GM23338 (cell line): ENCODE results near the gene SPTA1. TPM values are rescaled to one million over a fixed set of nuclear protein-coding genes. Genes with fewer than 3 reads are reported as not detected.

Source experiments
- ATAC-seq: fragments of 200-7000 bp; cut with Tn5 transposase; 3 replicates; pipeline ENCODE4 v1.9.1; 2020
- DNase-seq: peaks from one replicate; pipeline ENCODE4 v3.0.0-alpha.2; 2015; ENCODE audit warnings: low spot score
- H2AFZ ChIP-seq: fragments of 200-600 bp; sonication (generic); 2 replicates; pipeline ENCODE4 v1.8.0; 2016; ENCODE audit warnings: antibody characterized with exemption, mild to moderate bottlenecking, moderate library complexity
- H3F3A ChIP-seq: fragments of 200-600 bp; sonication (generic); replicated peaks from 2 replicates; pipeline ENCODE4 v1.8.0; 2017; ENCODE audit warnings: antibody characterized with exemption, mixed run types, low read depth
- H3K27ac ChIP-seq: fragments of 200-600 bp; sonication (generic); 2 replicates; pipeline ENCODE4 v1.6.1; 2016; ENCODE audit warnings: low read depth
- H3K27me3 ChIP-seq: fragments of 200-600 bp; sonication (generic); 2 replicates; pipeline ENCODE4 v1.8.0; 2016; ENCODE audit warnings: mild to moderate bottlenecking, mixed run types, moderate library complexity; ENCODE audit not compliant: insufficient read depth
- H3K36me3 ChIP-seq: fragments of 200-600 bp; sonication (generic); 2 replicates; pipeline ENCODE4 v1.8.0; 2016; ENCODE audit warnings: mild to moderate bottlenecking; ENCODE audit not compliant: insufficient read depth
- H3K4me1 ChIP-seq: fragments of 200-600 bp; sonication (generic); 2 replicates; pipeline ENCODE4 v1.8.0; 2016; ENCODE audit warnings: mild to moderate bottlenecking, moderate library complexity; ENCODE audit not compliant: insufficient read depth
- H3K4me2 ChIP-seq: fragments of 200-600 bp; sonication (generic); 2 replicates; pipeline ENCODE4 v1.7.1; 2017; ENCODE audit warnings: mixed run types
- H3K4me3 ChIP-seq: fragments of 200-600 bp; sonication (generic); 2 replicates; pipeline ENCODE4 v1.6.1; 2016; ENCODE audit warnings: mixed run types
- H3K79me2 ChIP-seq: fragments of 200-600 bp; sonication (generic); replicated peaks from 2 replicates; pipeline ENCODE4 v1.8.0; 2017; ENCODE audit warnings: mild to moderate bottlenecking; ENCODE audit not compliant: insufficient read depth
- H3K9me2 ChIP-seq: fragments of 200-600 bp; sonication (generic); 2 replicates; pipeline ENCODE4 v1.8.0; 2017; ENCODE audit not compliant: insufficient read depth
- H4K20me1 ChIP-seq: fragments of 200-600 bp; sonication (generic); replicated peaks from 2 replicates; pipeline ENCODE4 v1.8.0; 2017; ENCODE audit warnings: mild to moderate bottlenecking; ENCODE audit not compliant: insufficient read depth
- H3K27ac Mint-ChIP-seq: 2 replicates; pipeline ENCODE4 v1.8.0; 2020; ENCODE audit warnings: inconsistent platforms, mild to moderate bottlenecking, moderate library complexity, mixed read lengths
- H3K27me3 Mint-ChIP-seq: 3 replicates; pipeline ENCODE4 v1.8.0; 2022; ENCODE audit warnings: low read depth, mild to moderate bottlenecking, moderate library complexity, mixed read lengths, inconsistent platforms; ENCODE audit not compliant: insufficient read depth, poor library complexity
- H3K36me3 Mint-ChIP-seq: 3 replicates; pipeline ENCODE4 v1.8.0; 2021; ENCODE audit warnings: low read depth, mild to moderate bottlenecking, inconsistent platforms, moderate library complexity, mixed read lengths
- H3K4me1 Mint-ChIP-seq: 3 replicates; pipeline ENCODE4 v1.8.0; 2020; ENCODE audit warnings: mild to moderate bottlenecking, inconsistent platforms, mixed read lengths
- H3K4me3 Mint-ChIP-seq: 3 replicates; pipeline ENCODE4 v1.8.0; 2021; ENCODE audit warnings: moderate library complexity, mild to moderate bottlenecking, inconsistent platforms, mixed read lengths
- H3K9me3 Mint-ChIP-seq: 3 replicates; pipeline ENCODE4 v1.8.0; 2020; ENCODE audit warnings: moderate library complexity, mild to moderate bottlenecking, inconsistent platforms, mixed read lengths
- CREB1 ChIP-seq: fragments of 250-450 bp; sonication (Bioruptor Pico); IDR thresholded peaks from 2 replicates; pipeline ENCODE4 v1.5.0; 2020; ENCODE audit warnings: low read depth, mild to moderate bottlenecking, moderate library complexity
- EZH2phosphoT487 ChIP-seq: fragments of 200-600 bp; sonication (generic); IDR thresholded peaks from one replicate; pipeline ENCODE4 v1.8.1; 2018; ENCODE audit warnings: antibody characterized with exemption; ENCODE audit not compliant: unreplicated experiment
- JUNB ChIP-seq: IDR thresholded peaks from one replicate; pipeline ENCODE4 v1.6.1; 2016; ENCODE audit warnings: antibody characterized with exemption; ENCODE audit not compliant: unreplicated experiment
- NANOG ChIP-seq: IDR thresholded peaks from 2 replicates; pipeline ENCODE4 v1.6.1; 2016; ENCODE audit warnings: antibody characterized with exemption, borderline replicate concordance
- POLR2AphosphoS5 ChIP-seq: IDR thresholded peaks from 2 replicates; pipeline ENCODE4 v1.6.1; 2016; ENCODE audit warnings: antibody characterized with exemption, low read depth
- REST ChIP-seq: IDR thresholded peaks from one replicate; pipeline ENCODE4 v1.6.1; 2018; ENCODE audit warnings: antibody characterized with exemption; ENCODE audit not compliant: unreplicated experiment
- STAT1 ChIP-seq: IDR thresholded peaks from one replicate; pipeline ENCODE4 v1.6.1; 2016; ENCODE audit warnings: antibody characterized with exemption; ENCODE audit not compliant: unreplicated experiment
- ZNF114 ChIP-seq: fragments of 250-450 bp; sonication (Bioruptor Pico); IDR thresholded peaks from 2 replicates; pipeline ENCODE4 v1.5.0; 2020; ENCODE audit warnings: mild to moderate bottlenecking, moderate library complexity
- ZNF331 ChIP-seq: fragments of 250-450 bp; sonication (Bioruptor Pico); IDR thresholded peaks from 2 replicates; pipeline ENCODE4 v1.5.0; 2020; ENCODE audit warnings: low read depth, mild to moderate bottlenecking, moderate library complexity
- polyA plus RNA-seq: library from polyadenylated mRNA; unstranded; fragments of >200 nt; fragmentation: Nextera tagmentation; extraction: Ambion mirVana; gene quantifications from 2 replicates; pipeline ENCODE4 v1.2.1, GENCODE V29; 2016
- total RNA-seq: library from RNA; depleted of rRNA; stranded (reverse); fragments of >200 nt; shearing (Covaris generic); gene quantifications from 2 replicates; pipeline ENCODE4 v1.2.3, GENCODE V29; 2014

The SPTA1 gene
- total and polyA plus RNA-seq, 2 experiments from 2014 or later = not detected

- no peaks in the 10 kb centered on the region for H3K27me3 ChIP-seq
- peaks cover 5% of the 10 kb centered on the region for H3K9me2 ChIP-seq
- no peak within 1 kb of the TSS for H2AFZ ChIP-seq
- no peaks in the 10 kb centered on the region for H3K36me3 Mint-ChIP-seq
- no peaks in the 10 kb centered on the region for H4K20me1 ChIP-seq
- no peak within 1 kb of the TSS for H3K4me3 Mint-ChIP-seq
- no peak within 1 kb of the TSS for H3K4me3 ChIP-seq
- peaks cover under 1% of the 10 kb centered on the region; the same call in 1 of the 3 replicates for H3K4me1 Mint-ChIP-seq
- DNase-seq (no peak), ATAC-seq (no peak)
- H3K4me2 ChIP-seq = no peak within 1 kb of the TSS
- H3F3A ChIP-seq = no peaks in the 10 kb centered on the region
- TF ChIP-seq JUNB (no peak), ZNF331 (CRISPR knock-in tag) (no peak), REST (no peak), STAT1 (no peak), CREB1 (CRISPR knock-in tag) (no peak), POLR2AphosphoS5 (no peak), NANOG (no peak)
- H3K79me2 ChIP-seq = no peaks in the 10 kb centered on the region
- no peak within 1 kb of the TSS for H3K27ac Mint-ChIP-seq
- no peak within 1 kb of the TSS for H3K27ac ChIP-seq
- H3K9me3 Mint-ChIP-seq = no peaks in the 10 kb centered on the region
- H3K4me1 ChIP-seq = peaks cover 5% of the 10 kb centered on the region; the same call in 1 of the 2 replicates
- H3K27me3 Mint-ChIP-seq = peaks cover 2% of the 10 kb centered on the region
- H3K36me3 ChIP-seq = no peaks in the 10 kb centered on the region
Measured at GRCh38 chr1:158700552-158700951, 14.0 kb upstream of the SPTA1 start, which contains the start of gene OR6K2. TSS of gene OR6K2 (minus strand) at chr1:158700652. CDS start at chr1:158700652, 0 bp downstream.

GRCh38 chr1:158694596-158694995 is 8.1 kb upstream of the SPTA1 start:
- ATAC-seq = no peak
- no peak overlapping the region for H3K27ac ChIP-seq
- Mint-ChIP-seq H3K36me3 (no peaks in the 10 kb centered on the region), H3K4me3 (no peak overlapping the region), H3K4me1 (no peaks in the 10 kb centered on the region), H3K27me3 (peaks cover 2% of the 10 kb centered on the region), H3K9me3 (no peaks in the 10 kb centered on the region), H3K27ac (no peak overlapping the region)
- no peaks in the 10 kb centered on the region for H3K4me1 ChIP-seq
- no peak overlapping the region for H3K4me2 ChIP-seq
- no peak overlapping the region for H2AFZ ChIP-seq
- no peaks in the 10 kb centered on the region for H3K36me3 ChIP-seq
- no peaks in the 10 kb centered on the region for H3F3A ChIP-seq
- no peaks in the 10 kb centered on the region for H3K27me3 ChIP-seq
- no peak overlapping the region for H3K4me3 ChIP-seq
- no peaks in the 10 kb centered on the region for H3K9me2 ChIP-seq
- H4K20me1 ChIP-seq = no peaks in the 10 kb centered on the region
- H3K79me2 ChIP-seq = no peaks in the 10 kb centered on the region
- DNase-seq = no peak
- TF ChIP-seq REST = no peak
- no peak for TF ChIP-seq POLR2AphosphoS5
- no peak for TF ChIP-seq CREB1 (CRISPR knock-in tag)
- TF ChIP-seq EZH2phosphoT487 = no peak
- TF ChIP-seq STAT1 = no peak
- TF ChIP-seq JUNB = no peak
- no peak for TF ChIP-seq ZNF114
